NCI-H2171 treated with DMSO at 0.1 percent for 48 hours (cell line): Measurements from ENCODE around the gene UBAC2.
"Not testable (repeated sequence)": the region's sequence is repeated elsewhere in the genome, so short reads cannot be mapped to it uniquely, and the experiment has no call there.

ENCODE experiments used
- DNase-seq: peaks from one replicate; lab custom pipeline; 2025; lab: John Stamatoyannopoulos, UW

UBAC2 gene

GRCh38 chr13:99380921-99381645, 180.4 kb downstream of the UBAC2 start:
- DNase-seq = no peak

GRCh38 chr13:99381766-99382165, 181.1 kb downstream of the UBAC2 start:
- DNase-seq = no peak

GRCh38 chr13:99382428-99383133, 181.9 kb downstream of the UBAC2 start:
- DNase-seq = no peak

GRCh38 chr13:99383511-99383921, 182.9 kb downstream of the UBAC2 start:
- no peak for DNase-seq

GRCh38 chr13:99383946-99384345, 183.3 kb downstream of the UBAC2 start:
- no peak for DNase-seq

GRCh38 chr13:99384468-99384867, 183.8 kb downstream of the UBAC2 start:
- no peak for DNase-seq

GRCh38 chr13:99385161-99385560, 184.5 kb downstream of the UBAC2 start:
- no peak for DNase-seq

- no peak for DNase-seq
Measured at GRCh38 chr13:99385940-99386339, 185.3 kb downstream of the UBAC2 start.

- DNase-seq = no peak
Measured at GRCh38 chr13:99386495-99386894, 185.8 kb downstream of the UBAC2 start.

- no peak for DNase-seq
Measured at GRCh38 chr13:99386911-99387788, 186.5 kb downstream of the UBAC2 start.

GRCh38 chr13:99388334-99388923, 187.8 kb downstream of the UBAC2 start:
- DNase-seq = no peak

GRCh38 chr13:99389094-99389493, 188.4 kb downstream of the UBAC2 start:
- DNase-seq = not testable (repeated sequence)

GRCh38 chr13:99389520-99390304, 189.1 kb downstream of the UBAC2 start:
- DNase-seq = no peak

- no peak for DNase-seq
Measured at GRCh38 chr13:99390601-99391000, 189.9 kb downstream of the UBAC2 start.

- DNase-seq = no peak
Measured at GRCh38 chr13:99391781-99392469, 191.3 kb downstream of the UBAC2 start.

- DNase-seq = no peak
Measured at GRCh38 chr13:99392470-99393135, 191.9 kb downstream of the UBAC2 start.

- DNase-seq = not testable (repeated sequence)
Measured at GRCh38 chr13:99393391-99393790, 192.7 kb downstream of the UBAC2 start.

GRCh38 chr13:99393791-99394735, 193.4 kb downstream of the UBAC2 start:
- no peak for DNase-seq

GRCh38 chr13:99395436-99395835, 194.8 kb downstream of the UBAC2 start:
- DNase-seq = no peak
